ENCODE measurements around the gene BOC. TPM values are rescaled to one million over a fixed set of nuclear protein-coding genes. Genes with fewer than 3 reads are reported as not detected.

Gene BOC
- total RNA-seq, 1 donor = 16.9 TPM

DNA sequence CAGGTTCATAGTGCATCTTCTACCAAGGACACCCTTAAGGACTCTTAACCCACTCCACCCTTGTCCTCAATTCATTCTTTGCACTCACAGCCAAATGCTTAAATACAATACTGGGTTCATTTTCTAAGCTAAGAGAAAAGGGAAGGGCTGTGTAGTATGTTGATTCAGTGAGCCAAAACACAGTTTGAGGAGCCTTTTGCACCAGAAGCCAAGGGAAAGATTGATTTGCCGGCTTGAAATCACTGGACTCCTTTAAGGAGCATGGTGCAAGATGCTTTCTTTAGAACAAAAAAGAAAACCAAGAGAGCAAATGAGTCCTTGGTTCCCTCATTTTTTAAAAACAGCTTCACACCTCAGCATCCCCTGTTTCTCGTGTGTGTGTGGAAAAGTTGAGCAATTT lies 47.8 kb downstream of the BOC start:
- no peak overlapping the region for H3K4me3 ChIP-seq (ENCODE audit: low read depth, low read length)
- no peak for DNase-seq (ENCODE audit: low read depth)
- TF ChIP-seq, protein P1, sequence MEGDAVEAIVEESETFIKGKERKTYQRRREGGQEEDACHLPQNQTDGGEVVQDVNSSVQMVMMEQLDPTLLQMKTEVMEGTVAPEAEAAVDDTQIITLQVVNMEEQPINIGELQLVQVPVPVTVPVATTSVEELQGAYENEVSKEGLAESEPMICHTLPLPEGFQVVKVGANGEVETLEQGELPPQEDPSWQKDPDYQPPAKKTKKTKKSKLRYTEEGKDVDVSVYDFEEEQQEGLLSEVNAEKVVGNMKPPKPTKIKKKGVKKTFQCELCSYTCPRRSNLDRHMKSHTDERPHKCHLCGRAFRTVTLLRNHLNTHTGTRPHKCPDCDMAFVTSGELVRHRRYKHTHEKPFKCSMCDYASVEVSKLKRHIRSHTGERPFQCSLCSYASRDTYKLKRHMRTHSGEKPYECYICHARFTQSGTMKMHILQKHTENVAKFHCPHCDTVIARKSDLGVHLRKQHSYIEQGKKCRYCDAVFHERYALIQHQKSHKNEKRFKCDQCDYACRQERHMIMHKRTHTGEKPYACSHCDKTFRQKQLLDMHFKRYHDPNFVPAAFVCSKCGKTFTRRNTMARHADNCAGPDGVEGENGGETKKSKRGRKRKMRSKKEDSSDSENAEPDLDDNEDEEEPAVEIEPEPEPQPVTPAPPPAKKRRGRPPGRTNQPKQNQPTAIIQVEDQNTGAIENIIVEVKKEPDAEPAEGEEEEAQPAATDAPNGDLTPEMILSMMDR (IDR thresholded peaks at IDR 0.05; ENCODE audit: insufficient read depth, low read length) = no peak

DNA sequence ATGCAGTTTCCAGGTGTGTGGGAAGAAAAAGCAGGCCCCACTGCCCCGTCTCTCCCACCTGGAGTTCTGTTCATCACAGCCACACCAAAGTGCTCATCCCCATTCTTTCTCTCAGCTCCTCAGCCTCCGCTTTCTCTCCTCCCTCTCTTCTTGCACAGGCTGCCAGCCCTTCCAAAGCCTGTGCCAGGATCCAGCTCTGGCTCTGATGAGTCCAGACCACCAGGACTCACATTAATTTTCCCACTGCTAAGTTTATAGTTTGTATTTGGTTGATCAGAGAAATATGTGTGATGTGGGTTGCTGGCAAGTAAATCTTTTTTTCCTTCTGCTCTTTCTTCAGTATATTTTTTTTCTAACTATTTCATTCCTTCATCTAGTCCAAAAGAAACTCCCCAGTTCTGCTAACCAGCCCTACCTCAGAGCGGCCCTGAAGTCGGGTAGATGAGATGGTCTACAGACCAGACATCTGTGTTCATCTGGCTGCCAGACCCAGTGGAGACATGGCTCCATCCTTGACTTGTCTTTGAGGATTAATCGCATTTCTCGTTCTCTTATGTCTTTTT lies 49.8 kb downstream of the BOC start:
- no peak overlapping the region for H3K4me3 ChIP-seq (ENCODE audit: low read depth, low read length)
- peak; percentile 69 for DNase-seq (ENCODE audit: low read depth)
- TF ChIP-seq, protein P1 (IDR thresholded peaks at IDR 0.05; ENCODE audit: insufficient read depth, low read length) = no peak

DNA sequence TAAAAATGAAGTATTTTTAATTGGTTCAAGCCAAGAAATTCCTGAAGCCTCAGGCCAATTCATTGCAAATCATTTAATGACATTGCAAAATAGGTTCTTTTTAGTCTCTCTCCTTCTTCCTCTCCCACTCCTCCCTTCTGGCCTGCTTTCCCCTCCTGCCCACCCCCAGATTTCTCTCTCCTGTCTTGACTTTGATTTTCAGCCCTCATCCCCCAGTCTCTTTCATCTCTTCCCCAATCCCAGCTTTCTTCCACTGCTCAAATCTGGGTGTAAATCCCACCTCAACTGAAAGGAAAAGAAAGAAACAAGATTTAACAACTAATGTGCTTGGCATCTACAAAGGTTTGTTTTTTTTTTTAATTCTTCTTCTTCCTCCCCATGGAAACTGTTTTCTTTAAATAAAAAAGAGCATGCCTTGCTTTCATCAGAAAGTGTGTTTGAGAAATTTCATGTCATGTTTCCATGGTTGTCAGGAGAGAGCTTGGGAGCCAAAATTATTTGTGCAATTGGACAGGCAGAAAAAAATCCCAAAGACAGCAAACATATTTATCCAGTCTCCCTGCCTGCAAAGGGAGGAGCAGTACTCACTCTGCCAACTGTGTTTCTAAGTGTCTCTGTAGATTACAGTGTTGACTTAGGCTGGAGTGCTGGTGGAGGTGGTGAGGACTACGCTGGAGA lies 50.4 kb downstream of the BOC start:
- no peak overlapping the region for H3K4me3 ChIP-seq (ENCODE audit: low read depth, low read length)
- TF ChIP-seq, protein P1 (IDR thresholded peaks at IDR 0.05; ENCODE audit: insufficient read depth, low read length) = no peak
- peak; percentile 83 for DNase-seq (ENCODE audit: low read depth)

DNA sequence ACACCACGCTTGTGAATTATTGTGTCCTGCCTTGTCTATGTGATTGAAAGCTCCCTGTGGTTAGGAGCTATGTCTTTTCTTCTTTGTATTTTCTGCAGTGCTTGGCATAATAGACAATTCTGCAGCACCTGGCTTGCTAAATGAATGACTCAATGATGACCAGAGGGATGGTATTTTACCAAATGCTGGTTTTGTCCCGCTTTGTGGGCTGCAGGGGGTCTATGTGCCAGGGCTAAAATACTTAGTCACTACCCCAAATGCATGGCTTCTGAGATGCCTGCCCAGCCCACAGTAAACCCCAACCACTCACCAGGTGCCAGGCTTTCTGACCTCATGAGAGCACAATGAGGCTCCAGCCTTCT lies 50.9 kb downstream of the BOC start:
- no peak for DNase-seq (ENCODE audit: low read depth)
- TF ChIP-seq, protein P1 (IDR thresholded peaks at IDR 0.05; ENCODE audit: insufficient read depth, low read length) = no peak
- no peak overlapping the region for H3K4me3 ChIP-seq (ENCODE audit: low read depth, low read length)

DNA sequence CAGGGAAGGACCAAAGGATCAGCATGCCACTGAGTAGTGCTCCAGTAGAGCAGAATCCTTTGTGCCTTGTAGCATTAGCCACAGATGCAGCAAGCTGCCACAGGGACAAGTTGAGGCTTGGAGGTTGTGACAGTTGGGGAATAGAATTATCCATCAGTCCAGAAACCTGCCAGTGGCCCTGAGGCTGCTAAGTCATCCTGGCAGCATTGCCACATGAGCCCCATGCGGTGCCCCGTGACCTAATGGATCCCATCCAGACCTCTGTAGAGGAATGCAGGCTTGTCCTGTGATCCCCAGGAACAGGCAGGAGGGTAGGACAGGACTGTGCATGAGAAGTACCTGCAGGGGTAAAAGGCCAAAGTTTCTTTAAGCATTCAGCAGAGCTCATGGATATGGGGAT lies 51.7 kb downstream of the BOC start:
- no peak for DNase-seq (ENCODE audit: low read depth)
- H3K4me3 ChIP-seq (ENCODE audit: low read depth, low read length) = no peak overlapping the region
- TF ChIP-seq, protein P1 (IDR thresholded peaks at IDR 0.05; ENCODE audit: insufficient read depth, low read length) = no peak

DNA sequence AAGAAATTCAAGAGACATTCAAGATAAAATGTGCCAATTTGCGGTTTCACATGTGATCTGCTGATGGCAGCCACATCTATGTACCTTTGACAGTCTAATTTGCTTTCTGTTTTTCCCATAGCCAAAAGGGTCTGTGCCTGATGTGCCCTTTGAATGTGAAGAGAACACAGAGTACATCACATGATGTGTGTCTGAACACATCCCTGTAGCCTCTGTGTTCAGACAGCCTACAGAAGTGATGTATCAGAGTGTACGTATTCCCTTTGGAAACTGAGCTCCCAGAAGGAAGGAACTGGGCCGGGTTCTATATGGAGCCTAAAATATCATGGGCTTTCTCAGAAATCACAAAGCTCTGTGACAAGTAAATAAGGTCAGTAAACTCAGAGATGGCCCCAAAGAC lies 52.4 kb downstream of the BOC start:
- no peak overlapping the region for H3K4me3 ChIP-seq (ENCODE audit: low read depth, low read length)
- TF ChIP-seq, protein P1 (IDR thresholded peaks at IDR 0.05; ENCODE audit: insufficient read depth, low read length) = no peak
- DNase-seq (ENCODE audit: low read depth) = no peak

All from fibroblast of the aortic adventitia (primary cell).